AG04450 (cell line): ENCODE data around the gene EVC. TPM values are rescaled to one million over a fixed set of nuclear protein-coding genes. Genes with fewer than 3 reads are reported as not detected.
A peak's percentile ranks its signal among the peaks of the same experiment; 100 is the strongest.

Experiments
- CTCF ChIA-PET: fragments of 300-600, 350-600 bp; formaldehyde crosslinking; extraction: SDS; loops from one replicate; lab custom pipeline; 2022; ENCODE audit warnings: antibody characterized with exemption, inconsistent platforms; lab: Charles Lee
- POLR2A ChIA-PET: fragments of 350-600 bp; formaldehyde crosslinking; extraction: SDS; loops from one replicate; lab custom pipeline; 2021; ENCODE audit warnings: antibody characterized with exemption, inconsistent platforms; lab: Yijun Ruan, JAX
- DNase-seq: peaks from one replicate; pipeline ENCODE4 v3.0.0-alpha.2; 2011; ENCODE audit warnings: low read depth, low spot score
- H3K27ac ChIP-seq: one replicate; pipeline ENCODE4 v1.5.1; 2012; ENCODE audit warnings: low read depth, low read length, control low read depth
- H3K27me3 ChIP-seq: one replicate; pipeline ENCODE4 v1.6.0; 2012; ENCODE audit warnings: low read length; ENCODE audit not compliant: control insufficient read depth, insufficient read depth
- H3K4me3 ChIP-seq: 2 replicates; pipeline ENCODE4 v1.5.1; 2011; ENCODE audit warnings: mild to moderate bottlenecking, low read depth, low read length, control low read depth
- H3K9me3 ChIP-seq: 2 replicates; pipeline ENCODE4 v1.5.1; 2012; ENCODE audit warnings: low read length; ENCODE audit not compliant: control insufficient read depth, insufficient read depth
- polyA plus RNA-seq: library from polyadenylated mRNA; depleted of rRNA; stranded (reverse); fragments of >200 nt; gene quantifications from 2 replicates; pipeline ENCODE4 v1.2.3, GENCODE V29; 2011
- TF ChIP-seq, protein P1 (sequence below): IDR thresholded peaks from 2 replicates; pipeline ENCODE4 v1.5.1; 2011; ENCODE audit warnings: low read depth, low read length, control low read depth, inconsistent platforms

Gene EVC
- polyA plus RNA-seq, 1 experiment, result 11.5 TPM

DNA sequence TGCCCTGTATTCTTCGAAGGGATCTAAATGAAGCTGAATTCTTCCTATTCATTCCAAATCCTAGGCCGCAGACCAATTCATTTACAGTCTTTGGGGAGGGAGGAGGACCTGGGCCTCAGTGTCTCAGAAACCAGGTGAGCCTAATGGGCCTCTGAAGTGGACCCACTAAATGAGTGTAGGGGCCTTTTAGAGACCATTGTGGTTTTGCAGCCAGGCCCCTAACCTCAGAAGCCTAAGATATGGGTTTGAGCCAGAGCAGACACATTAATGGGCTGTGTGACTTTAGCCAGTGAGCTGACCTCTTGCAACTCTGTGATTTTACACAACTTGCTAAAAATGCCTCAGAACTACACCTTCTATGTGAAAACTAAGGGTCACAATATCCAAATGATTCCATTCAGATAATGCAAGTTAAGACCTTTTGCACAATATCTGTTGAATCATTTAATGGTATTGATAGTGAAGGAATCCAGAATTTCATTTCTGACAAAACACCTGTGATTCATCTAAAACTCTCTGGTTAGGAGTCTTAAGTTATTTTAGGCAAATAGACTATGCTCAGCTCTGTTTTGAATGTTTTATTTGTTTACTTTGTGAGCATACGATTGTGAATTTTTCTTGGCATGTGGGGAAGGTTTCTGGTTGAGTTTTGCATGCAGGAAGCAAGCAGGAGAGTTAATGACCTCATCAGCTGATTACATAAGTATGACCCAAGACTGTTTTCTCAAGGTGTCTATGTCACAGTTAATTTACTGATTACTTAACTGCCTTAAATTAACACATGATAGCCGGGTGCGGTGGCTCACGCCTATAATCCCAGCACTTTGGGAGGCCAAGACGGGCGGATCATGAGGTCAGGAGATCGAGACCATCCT lies 75.0 kb downstream of the EVC start:
- ChIA-PET POLR2A (interaction anchor here (0.5 to 0.7 kb wide), 2 partner anchors 35 to 39 kb away, joined by 3 read pairs; no protein-coding TSS in a partner anchor), CTCF (interaction anchor here (0.7 to 1.2 kb wide), 2 partner anchors 98 to 736 kb away, joined by 3 read pairs; no protein-coding TSS in a partner anchor)
- peak overlapping the region; percentile 60 for H3K27ac ChIP-seq

DNA sequence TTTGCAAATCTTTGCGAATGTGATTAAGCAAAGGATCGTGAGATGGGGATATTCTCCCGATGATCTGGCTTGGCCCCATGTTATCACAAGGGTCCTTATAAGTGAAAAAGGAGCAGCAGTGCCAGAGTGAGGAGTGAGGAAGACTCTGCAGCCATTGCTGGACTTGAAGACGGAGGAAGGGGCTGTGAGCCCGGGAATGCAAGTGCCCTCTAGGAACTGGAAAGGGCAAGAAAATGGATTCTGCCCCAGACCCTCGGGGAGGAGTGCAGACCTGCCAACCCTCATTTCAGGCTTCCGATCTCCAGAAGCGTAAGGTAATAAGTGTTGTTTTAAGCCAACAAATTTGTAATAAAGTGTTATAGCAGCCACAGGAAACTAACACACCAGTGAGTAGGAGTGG lies 76.3 kb downstream of the EVC start:
- ChIA-PET CTCF (interaction anchor here (0.7 kb wide), 1 partner anchor 17 kb away, joined by 3 read pairs; no protein-coding TSS in a partner anchor), POLR2A (no interaction called here)
- no peak overlapping the region for H3K4me3 ChIP-seq
- H3K27ac ChIP-seq, result no peak overlapping the region
- no peak for DNase-seq
- no peaks in the 10 kb centered on the region; the same call in 1 of the 2 replicates for H3K9me3 ChIP-seq
- no peaks in the 10 kb centered on the region for H3K27me3 ChIP-seq
- TF ChIP-seq, protein P1, sequence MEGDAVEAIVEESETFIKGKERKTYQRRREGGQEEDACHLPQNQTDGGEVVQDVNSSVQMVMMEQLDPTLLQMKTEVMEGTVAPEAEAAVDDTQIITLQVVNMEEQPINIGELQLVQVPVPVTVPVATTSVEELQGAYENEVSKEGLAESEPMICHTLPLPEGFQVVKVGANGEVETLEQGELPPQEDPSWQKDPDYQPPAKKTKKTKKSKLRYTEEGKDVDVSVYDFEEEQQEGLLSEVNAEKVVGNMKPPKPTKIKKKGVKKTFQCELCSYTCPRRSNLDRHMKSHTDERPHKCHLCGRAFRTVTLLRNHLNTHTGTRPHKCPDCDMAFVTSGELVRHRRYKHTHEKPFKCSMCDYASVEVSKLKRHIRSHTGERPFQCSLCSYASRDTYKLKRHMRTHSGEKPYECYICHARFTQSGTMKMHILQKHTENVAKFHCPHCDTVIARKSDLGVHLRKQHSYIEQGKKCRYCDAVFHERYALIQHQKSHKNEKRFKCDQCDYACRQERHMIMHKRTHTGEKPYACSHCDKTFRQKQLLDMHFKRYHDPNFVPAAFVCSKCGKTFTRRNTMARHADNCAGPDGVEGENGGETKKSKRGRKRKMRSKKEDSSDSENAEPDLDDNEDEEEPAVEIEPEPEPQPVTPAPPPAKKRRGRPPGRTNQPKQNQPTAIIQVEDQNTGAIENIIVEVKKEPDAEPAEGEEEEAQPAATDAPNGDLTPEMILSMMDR, result no peak

More for the DNA sequence above, 75.0 kb downstream of the EVC start:
- Histone ChIP-seq H3K9me3 (no peaks in the 10 kb centered on the region; the same call in 1 of the 2 replicates), H3K4me3 (no peak overlapping the region), H3K27me3 (no peaks in the 10 kb centered on the region)
- TF ChIP-seq, protein P1, result no peak
- peak; percentile 54 for DNase-seq

DNA sequence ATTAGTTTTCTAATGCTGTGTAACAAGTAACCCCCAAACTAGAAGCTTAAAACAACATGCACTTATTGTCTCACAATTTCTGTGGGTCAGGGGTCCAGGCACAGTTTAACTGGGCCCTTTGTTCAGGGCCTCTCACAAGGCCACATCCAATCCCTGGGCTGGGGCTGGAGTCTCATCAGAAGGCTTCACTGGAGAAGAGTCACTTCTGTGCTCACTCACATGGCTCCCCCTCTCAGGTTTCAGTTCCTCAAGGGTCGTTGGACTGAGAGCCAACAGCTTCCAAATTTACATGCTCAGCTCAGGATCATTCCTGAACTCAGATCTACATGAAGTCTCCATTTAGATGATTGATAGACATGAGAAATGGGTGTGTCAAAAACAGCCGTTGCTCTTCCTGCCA lies 77.1 kb downstream of the EVC start:
- TF ChIP-seq, protein P1, result no peak

DNA sequence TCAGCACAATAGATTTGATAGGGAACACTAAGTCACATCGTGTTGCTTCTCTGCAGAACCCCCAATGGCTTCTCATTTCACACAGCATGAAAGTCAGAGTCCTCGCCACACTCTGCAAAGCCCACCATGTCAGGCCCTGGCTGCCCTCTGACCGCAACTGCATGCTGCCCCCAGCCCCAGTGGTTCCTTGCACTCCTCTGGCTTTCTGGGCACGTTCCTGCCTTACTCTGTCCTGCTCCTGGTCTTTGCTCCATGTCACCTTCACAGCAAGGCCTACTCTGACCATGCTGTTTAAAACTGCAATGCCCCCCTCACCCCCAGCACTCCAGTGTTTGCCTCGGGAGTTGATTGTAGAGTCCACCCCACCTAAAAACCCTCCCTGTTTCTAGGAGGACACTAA lies 78.1 kb downstream of the EVC start:
- CTCF ChIA-PET, result interaction anchor here (0.9 kb wide), 1 partner anchor 12 kb away, joined by 5 read pairs; no protein-coding TSS in a partner anchor
- H3K4me3 ChIP-seq, result no peak overlapping the region
- DNase-seq, result no peak
- POLR2A ChIA-PET, result no interaction called here
- no peak overlapping the region for H3K27ac ChIP-seq
- no peaks in the 10 kb centered on the region for H3K27me3 ChIP-seq
- no peaks in the 10 kb centered on the region; the same call in 1 of the 2 replicates for H3K9me3 ChIP-seq
- TF ChIP-seq, protein P1, result no peak

More for the DNA sequence above, 77.1 kb downstream of the EVC start:
- Histone ChIP-seq H3K27ac (no peak overlapping the region), H3K4me3 (no peak overlapping the region), H3K27me3 (no peaks in the 10 kb centered on the region), H3K9me3 (no peaks in the 10 kb centered on the region; the same call in 1 of the 2 replicates)
- CTCF ChIA-PET, result no interaction called here
- no peak for DNase-seq
- POLR2A ChIA-PET, result no interaction called here

DNA sequence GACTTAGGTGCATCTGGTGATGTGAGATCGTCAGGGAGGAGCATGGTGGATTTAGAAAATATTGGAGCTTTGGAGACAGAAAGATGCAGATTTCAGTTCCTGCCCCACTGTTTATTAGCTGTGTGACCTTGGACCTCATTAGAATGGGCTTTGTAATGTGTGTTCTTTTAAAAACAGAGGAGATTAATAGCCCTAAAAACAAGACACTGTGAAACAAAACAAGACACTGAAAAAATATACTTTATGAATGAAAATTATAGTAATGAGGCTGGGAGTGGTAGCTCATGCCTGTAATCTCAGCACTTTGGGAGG lies 79.5 kb downstream of the EVC start:
- TF ChIP-seq, protein P1, result no peak
- H3K4me3 ChIP-seq, result no peak overlapping the region
- no peak for DNase-seq
- no peaks in the 10 kb centered on the region; the same call in 1 of the 2 replicates for H3K9me3 ChIP-seq
- no peaks in the 10 kb centered on the region for H3K27me3 ChIP-seq
- H3K27ac ChIP-seq, result no peak overlapping the region
- ChIA-PET POLR2A (no interaction called here), CTCF (interaction anchor here (0.6 to 1.7 kb wide), 33 partner anchors 8 to 796 kb away, joined by 3 to 16 read pairs (median 4); partner anchors contain the start of genes EVC and EVC2)
